ENCODE results near the gene CTTNBP2NL. TPM values are rescaled to one million over a fixed set of nuclear protein-coding genes. Genes with fewer than 3 reads are reported as not detected.

The CTTNBP2NL gene
- total and polyA plus RNA-seq, 10 of the 15 experiments (the other 5 are each of a cell fraction or from before 2014, with no cell fraction given): 2.1 to 11.3 (median 5.6) TPM

DNA sequence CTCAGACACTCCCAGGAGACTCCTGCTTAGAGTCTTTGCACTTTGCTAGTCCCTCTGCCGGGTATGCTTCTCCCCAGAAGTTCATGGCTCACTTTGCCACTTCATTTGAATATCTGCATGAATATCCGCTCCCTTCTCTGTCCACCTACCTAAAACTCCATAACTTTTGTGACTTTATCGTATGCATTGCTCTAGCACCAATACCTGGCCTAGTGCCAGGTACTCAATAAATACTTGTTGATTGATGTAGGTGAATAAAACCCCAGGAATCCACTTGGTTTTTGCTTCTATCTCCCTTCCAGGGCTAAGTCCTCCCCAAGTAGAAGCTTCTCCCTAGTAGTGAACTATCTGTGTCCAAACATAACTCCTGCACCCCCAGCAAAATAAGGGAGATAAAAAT is 27.8 kb upstream of the CTTNBP2NL start:
- FAIRE-seq (no peak), DNase-seq (ENCODE audit: low read depth, low spot score) (no peak), ATAC-seq (no peak)
- RAD21 ChIA-PET (ENCODE audit: unreplicated experiment): interaction anchor here (1.3 kb wide), 1 partner anchor 10 kb away, joined by 7 read pairs; no protein-coding TSS in a partner anchor
- no TSS peak for BruUV-seq (replicated peaks)
- no peak for TF ChIP-seq MEF2A (IDR thresholded peaks at IDR 0.05; ENCODE audit: insufficient read depth, low read depth, low read length)
- TF ChIP-seq ZNF384 (IDR thresholded peaks at IDR 0.05; ENCODE audit: borderline replicate concordance, low read depth, low read length): no peak
- TF ChIP-seq RAD51 (IDR thresholded peaks at IDR 0.05): no peak
- no peak for TF ChIP-seq HDAC6 (IDR thresholded peaks at IDR 0.05; ENCODE audit: unreplicated experiment)
- TF ChIP-seq SUZ12 (IDR thresholded peaks at IDR 0.05; ENCODE audit: unreplicated experiment): no peak
- TF ChIP-seq CEBPB (IDR thresholded peaks at IDR 0.05; ENCODE audit: borderline replicate concordance in 1 of 2, low read depth in 2 of 2, low read length in 2 of 2): no peak
- TF ChIP-seq NR2F1 (conservative IDR thresholded peaks at IDR 0.05): no peak
- TF ChIP-seq, protein P1, sequence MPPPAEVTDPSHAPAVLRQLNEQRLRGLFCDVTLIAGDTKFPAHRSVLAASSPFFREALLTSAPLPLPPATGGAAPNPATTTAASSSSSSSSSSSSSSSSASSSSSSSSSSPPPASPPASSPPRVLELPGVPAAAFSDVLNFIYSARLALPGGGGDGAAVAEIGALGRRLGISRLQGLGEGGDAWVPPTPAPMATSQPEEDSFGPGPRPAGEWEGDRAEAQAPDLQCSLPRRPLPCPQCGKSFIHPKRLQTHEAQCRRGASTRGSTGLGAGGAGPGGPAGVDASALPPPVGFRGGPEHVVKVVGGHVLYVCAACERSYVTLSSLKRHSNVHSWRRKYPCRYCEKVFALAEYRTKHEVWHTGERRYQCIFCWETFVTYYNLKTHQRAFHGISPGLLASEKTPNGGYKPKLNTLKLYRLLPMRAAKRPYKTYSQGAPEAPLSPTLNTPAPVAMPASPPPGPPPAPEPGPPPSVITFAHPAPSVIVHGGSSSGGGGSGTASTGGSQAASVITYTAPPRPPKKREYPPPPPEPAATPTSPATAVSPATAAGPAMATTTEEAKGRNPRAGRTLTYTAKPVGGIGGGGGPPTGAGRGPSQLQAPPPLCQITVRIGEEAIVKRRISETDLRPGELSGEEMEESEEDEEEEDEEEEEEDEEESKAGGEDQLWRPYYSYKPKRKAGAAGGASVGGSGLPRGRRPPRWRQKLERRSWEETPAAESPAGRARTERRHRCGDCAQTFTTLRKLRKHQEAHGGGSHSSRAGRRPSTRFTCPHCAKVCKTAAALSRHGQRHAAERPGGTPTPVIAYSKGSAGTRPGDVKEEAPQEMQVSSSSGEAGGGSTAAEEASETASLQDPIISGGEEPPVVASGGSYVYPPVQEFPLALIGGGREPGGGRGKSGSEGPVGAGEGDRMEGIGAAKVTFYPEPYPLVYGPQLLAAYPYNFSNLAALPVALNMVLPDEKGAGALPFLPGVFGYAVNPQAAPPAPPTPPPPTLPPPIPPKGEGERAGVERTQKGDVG (CRISPR knock-in tag; IDR thresholded peaks at IDR 0.05): no peak
- TF ChIP-seq, protein P2, sequence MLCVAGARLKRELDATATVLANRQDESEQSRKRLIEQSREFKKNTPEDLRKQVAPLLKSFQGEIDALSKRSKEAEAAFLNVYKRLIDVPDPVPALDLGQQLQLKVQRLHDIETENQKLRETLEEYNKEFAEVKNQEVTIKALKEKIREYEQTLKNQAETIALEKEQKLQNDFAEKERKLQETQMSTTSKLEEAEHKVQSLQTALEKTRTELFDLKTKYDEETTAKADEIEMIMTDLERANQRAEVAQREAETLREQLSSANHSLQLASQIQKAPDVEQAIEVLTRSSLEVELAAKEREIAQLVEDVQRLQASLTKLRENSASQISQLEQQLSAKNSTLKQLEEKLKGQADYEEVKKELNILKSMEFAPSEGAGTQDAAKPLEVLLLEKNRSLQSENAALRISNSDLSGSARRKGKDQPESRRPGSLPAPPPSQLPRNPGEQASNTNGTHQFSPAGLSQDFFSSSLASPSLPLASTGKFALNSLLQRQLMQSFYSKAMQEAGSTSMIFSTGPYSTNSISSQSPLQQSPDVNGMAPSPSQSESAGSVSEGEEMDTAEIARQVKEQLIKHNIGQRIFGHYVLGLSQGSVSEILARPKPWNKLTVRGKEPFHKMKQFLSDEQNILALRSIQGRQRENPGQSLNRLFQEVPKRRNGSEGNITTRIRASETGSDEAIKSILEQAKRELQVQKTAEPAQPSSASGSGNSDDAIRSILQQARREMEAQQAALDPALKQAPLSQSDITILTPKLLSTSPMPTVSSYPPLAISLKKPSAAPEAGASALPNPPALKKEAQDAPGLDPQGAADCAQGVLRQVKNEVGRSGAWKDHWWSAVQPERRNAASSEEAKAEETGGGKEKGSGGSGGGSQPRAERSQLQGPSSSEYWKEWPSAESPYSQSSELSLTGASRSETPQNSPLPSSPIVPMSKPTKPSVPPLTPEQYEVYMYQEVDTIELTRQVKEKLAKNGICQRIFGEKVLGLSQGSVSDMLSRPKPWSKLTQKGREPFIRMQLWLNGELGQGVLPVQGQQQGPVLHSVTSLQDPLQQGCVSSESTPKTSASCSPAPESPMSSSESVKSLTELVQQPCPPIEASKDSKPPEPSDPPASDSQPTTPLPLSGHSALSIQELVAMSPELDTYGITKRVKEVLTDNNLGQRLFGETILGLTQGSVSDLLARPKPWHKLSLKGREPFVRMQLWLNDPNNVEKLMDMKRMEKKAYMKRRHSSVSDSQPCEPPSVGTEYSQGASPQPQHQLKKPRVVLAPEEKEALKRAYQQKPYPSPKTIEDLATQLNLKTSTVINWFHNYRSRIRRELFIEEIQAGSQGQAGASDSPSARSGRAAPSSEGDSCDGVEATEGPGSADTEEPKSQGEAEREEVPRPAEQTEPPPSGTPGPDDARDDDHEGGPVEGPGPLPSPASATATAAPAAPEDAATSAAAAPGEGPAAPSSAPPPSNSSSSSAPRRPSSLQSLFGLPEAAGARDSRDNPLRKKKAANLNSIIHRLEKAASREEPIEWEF (IDR thresholded peaks at IDR 0.05; ENCODE audit: insufficient replicate concordance, low read depth, low read length): no peak
- TF ChIP-seq ZSCAN29 (IDR thresholded peaks at IDR 0.05): no peak
- no peak for TF ChIP-seq BMI1 (IDR thresholded peaks at IDR 0.05; ENCODE audit: borderline replicate concordance)
- TF ChIP-seq FOXK2 (IDR thresholded peaks at IDR 0.05): no peak
- TF ChIP-seq EGR1 (IDR thresholded peaks at IDR 0.05; ENCODE audit: borderline replicate concordance in 1 of 2, low read depth in 2 of 2, low read length in 2 of 2): no peak
- TF ChIP-seq CBFB (IDR thresholded peaks at IDR 0.05; ENCODE audit: low read depth): no peak
- no peak for TF ChIP-seq TAF1 (IDR thresholded peaks at IDR 0.05; ENCODE audit: borderline replicate concordance, low read depth, low read length)
- no peak for TF ChIP-seq BRCA1 (IDR thresholded peaks at IDR 0.05; ENCODE audit: low read depth, low read length)
- TF ChIP-seq MTA2 (IDR thresholded peaks at IDR 0.05; ENCODE audit: low read depth): no peak
- POLR2A ChIA-PET: no interaction called here
- H4K20me1 ChIP-seq (ENCODE audit: control insufficient read depth, insufficient read depth): no peaks in the 10 kb centered on the region
- 0% methylated on average over 3 of the region's 3 CpGs for WGBS (ENCODE audit: insufficient coverage, insufficient replicate concordance, low lambda C conversion rate, missing lambda C conversion rate)
- H3K79me2 ChIP-seq (ENCODE audit: control insufficient read depth, insufficient read depth, low read length): no peaks in the 10 kb centered on the region
- no peaks in the 10 kb centered on the region for H3K36me3 ChIP-seq (ENCODE audit: control insufficient read depth in 2 of 2, insufficient read depth in 2 of 2, low read length in 1 of 2)
- H2AFZ ChIP-seq (ENCODE audit: control insufficient read depth, low read depth, low read length): no peak overlapping the region
- H3K27ac ChIP-seq (ENCODE audit: control insufficient read depth, insufficient read depth): no peak overlapping the region
- no peaks in the 10 kb centered on the region for H3K4me1 ChIP-seq (ENCODE audit: control insufficient read depth, insufficient read depth, low read length)
- in situ Hi-C loops (cut with MboI): loop anchor here (25.0 kb wide), 1 partner anchor 881 kb away; no protein-coding TSS in a partner anchor
- no peaks in the 10 kb centered on the region for H3K9me3 ChIP-seq (replicated peaks; ENCODE audit: control insufficient read depth, insufficient read depth, low read length)
- CTCF ChIA-PET: interaction anchor here (1.1 to 10.3 kb wide), 4 partner anchors 11 to 246 kb away, joined by 4 to 107 read pairs (median 10); no protein-coding TSS in a partner anchor
- no peak overlapping the region for H3K4me3 ChIP-seq
- SMC1A ChIA-PET (ENCODE audit: uncharacterized antibody, unreplicated experiment): interaction anchor here (6.3 kb wide), 1 partner anchor 10 kb away, joined by 38 read pairs; no protein-coding TSS in a partner anchor
- no peak overlapping the region for H3K4me2 ChIP-seq (ENCODE audit: control insufficient read depth, insufficient read depth)
- intact Hi-C loops (cut with micrococcal nuclease; ENCODE audit: unreplicated experiment): loop anchor here (2.0 kb wide), 1 partner anchor 69 kb away; no protein-coding TSS in a partner anchor
- H3K9ac ChIP-seq (ENCODE audit: control insufficient read depth, insufficient read depth, low read length): no peak overlapping the region
- H3K27me3 ChIP-seq (replicated peaks in 1 of 2; ENCODE audit: control insufficient read depth in 2 of 2, insufficient read depth in 2 of 2, low read length in 1 of 2): no peaks in the 10 kb centered on the region; a peak in 1 of 4 replicates
